ENCODE data around the gene OGFOD1. TPM values are rescaled to one million over a fixed set of nuclear protein-coding genes. Genes with fewer than 3 reads are reported as not detected.
"Not testable (repeated sequence)": the region's sequence is repeated elsewhere in the genome, so short reads cannot be mapped to it uniquely, and the experiment has no call there.

OGFOD1 gene
- total and polyA plus RNA-seq, 5 donors from 2014 or later = 22.7 to 96.4 (median 82.8) TPM

DNA sequence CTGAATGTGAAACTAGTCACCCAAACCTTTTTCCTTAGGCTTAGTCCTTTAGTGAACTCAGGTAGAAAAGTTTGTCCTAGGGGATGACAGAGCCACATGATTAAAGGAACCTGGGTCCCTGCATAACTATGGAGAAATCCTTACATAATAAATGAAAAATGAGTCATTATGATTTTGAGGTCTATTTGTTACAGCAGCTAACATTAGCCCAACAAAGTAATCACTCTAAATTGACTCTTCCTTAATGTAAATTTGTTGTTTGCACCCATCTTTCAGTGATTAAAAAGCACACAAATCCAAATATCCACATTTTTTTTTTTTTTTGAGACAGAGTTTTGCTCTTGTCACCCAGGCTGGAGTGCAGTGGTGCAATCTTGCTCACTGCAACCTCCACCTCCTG lies 32.0 kb downstream of the OGFOD1 start:
- Histone ChIP-seq H3K4me1 (ENCODE audit: control insufficient read depth, insufficient read depth, low read length, poor library complexity, severe bottlenecking) (no peaks in the 10 kb centered on the region), H3K27ac (ENCODE audit: insufficient read depth, low read length, poor library complexity, severe bottlenecking) (no peak overlapping the region), H3K36me3 (ENCODE audit: control insufficient read depth, insufficient read depth, low read length) (peaks cover 53% of the 10 kb centered on the region), H3K4me3 (ENCODE audit: low read depth, low read length) (no peak overlapping the region), H3K27me3 (ENCODE audit: control insufficient read depth, insufficient read depth, low read length) (no peaks in the 10 kb centered on the region), H3K9me3 (ENCODE audit: control insufficient read depth in 2 of 2, low read length in 2 of 2) (no peaks in the 10 kb centered on the region)
- ATAC-seq (ENCODE audit: low read depth in 2 of 2) = no peak
- Mint-ChIP-seq H3K27ac (no peak overlapping the region), H3K9me3 (no peaks in the 10 kb centered on the region), H3K4me3 (no peak overlapping the region), H3K27me3 (no peaks in the 10 kb centered on the region), H3K36me3 (peaks cover 34% of the 10 kb centered on the region), H3K4me1 (peaks cover 0 to 5% (median 0%) of the 10 kb centered on the region in 4 donors)
- DNase-seq = no peak

DNA sequence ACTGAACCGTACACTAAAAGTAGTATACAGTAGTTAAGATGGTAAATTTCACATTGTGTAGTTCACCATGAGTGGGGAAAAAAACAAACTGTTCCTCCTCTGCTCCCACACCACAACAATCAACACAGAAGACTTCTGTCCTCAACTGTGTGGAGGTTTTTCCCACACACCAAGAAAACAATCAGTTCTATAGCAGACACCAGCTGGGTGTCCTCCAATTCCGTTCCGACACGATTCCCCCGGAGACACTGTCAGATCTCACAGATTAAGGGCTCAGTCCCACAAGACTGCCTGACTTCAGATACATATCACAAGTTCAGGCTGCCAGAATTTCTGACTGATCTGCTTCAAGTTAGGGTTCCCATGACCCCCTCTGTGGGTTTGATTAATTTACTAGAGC lies 36.7 kb downstream of the OGFOD1 start:
- Histone ChIP-seq H3K27ac (ENCODE audit: insufficient read depth, low read length, poor library complexity, severe bottlenecking) (no peak overlapping the region), H3K9me3 (ENCODE audit: control insufficient read depth in 2 of 2, low read length in 2 of 2) (no peaks in the 10 kb centered on the region), H3K27me3 (ENCODE audit: control insufficient read depth, insufficient read depth, low read length) (no peaks in the 10 kb centered on the region), H3K4me3 (ENCODE audit: low read depth, low read length) (no peak overlapping the region), H3K4me1 (ENCODE audit: control insufficient read depth, insufficient read depth, low read length, poor library complexity, severe bottlenecking) (no peaks in the 10 kb centered on the region), H3K36me3 (ENCODE audit: control insufficient read depth, insufficient read depth, low read length) (peaks cover 28% of the 10 kb centered on the region)
- H3K4me3 Mint-ChIP-seq = no peak overlapping the region
- H3K4me1 Mint-ChIP-seq = peaks cover 0 to 5% (median 0%) of the 10 kb centered on the region in 4 donors
- no peaks in the 10 kb centered on the region for H3K27me3 Mint-ChIP-seq
- ATAC-seq (ENCODE audit: low read depth in 2 of 2) (no peak), DNase-seq (no peak)
- H3K9me3 Mint-ChIP-seq = no peaks in the 10 kb centered on the region
- peaks cover 24% of the 10 kb centered on the region for H3K36me3 Mint-ChIP-seq
- peak overlapping the region in 1 of 3 donors; percentile 52 for H3K27ac Mint-ChIP-seq

DNA sequence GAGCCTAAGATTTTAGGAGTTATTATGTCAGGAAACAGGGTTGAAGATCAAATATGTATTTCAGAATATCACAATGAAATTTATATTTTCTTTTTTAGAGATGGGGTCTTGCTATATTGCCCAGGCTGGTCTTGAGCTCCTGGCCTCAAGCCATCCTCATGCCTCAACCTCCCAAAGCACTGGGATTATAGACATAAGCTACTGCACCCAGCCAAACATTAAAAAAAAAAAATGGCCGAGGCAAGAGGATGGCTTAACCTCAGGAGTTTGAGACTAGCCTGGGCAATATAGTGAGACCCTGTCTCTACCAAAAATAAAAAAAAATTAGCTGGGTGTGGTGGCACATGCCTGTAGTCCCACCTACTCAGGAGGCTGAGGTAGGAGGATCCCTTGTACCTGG lies 37.5 kb downstream of the OGFOD1 start:
- DNase-seq, H3K4me1 Mint-ChIP-seq: not testable (repeated sequence)
- peaks cover 29% of the 10 kb centered on the region for H3K36me3 Mint-ChIP-seq

DNA sequence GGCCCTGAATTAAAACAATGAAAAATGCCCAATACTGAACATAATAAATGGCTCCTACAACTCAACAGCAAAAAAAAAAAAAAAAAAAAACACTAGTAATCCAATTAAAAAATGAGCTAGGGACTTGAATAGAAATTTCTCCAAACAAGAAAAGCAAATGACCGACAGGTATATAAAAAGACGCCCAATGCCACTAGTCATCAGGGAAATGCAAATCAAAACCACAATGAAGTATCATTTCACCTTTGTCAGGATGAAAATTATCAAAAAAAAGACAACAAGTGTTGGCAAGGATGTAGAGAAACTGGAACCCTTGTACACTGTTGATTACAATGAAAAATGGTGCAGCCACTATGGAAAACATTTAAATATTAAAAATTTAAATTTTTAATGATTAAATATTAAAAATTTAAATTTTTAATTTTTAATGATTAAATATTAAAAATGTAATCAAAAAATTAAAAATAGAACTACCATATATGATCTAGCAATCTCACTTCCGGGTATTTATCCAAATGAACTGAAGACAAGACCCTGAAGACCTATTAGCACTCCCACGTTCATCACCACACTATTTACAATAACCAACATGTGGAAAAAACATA lies 40.4 kb downstream of the OGFOD1 start:
- DNase-seq (no peak), ATAC-seq (ENCODE audit: low read depth in 2 of 2) (no peak)
- H3K9me3 Mint-ChIP-seq = no peaks in the 10 kb centered on the region
- no peaks in the 10 kb centered on the region for H3K9me3 ChIP-seq (ENCODE audit: control insufficient read depth in 2 of 2, low read length in 2 of 2)
- H3K27ac Mint-ChIP-seq = no peak overlapping the region
- H3K4me1 Mint-ChIP-seq = peaks cover 0 to 5% (median 0%) of the 10 kb centered on the region in 4 donors
- H3K27me3 ChIP-seq (ENCODE audit: control insufficient read depth, insufficient read depth, low read length) = no peaks in the 10 kb centered on the region
- H3K27ac ChIP-seq (ENCODE audit: insufficient read depth, low read length, poor library complexity, severe bottlenecking) = no peak overlapping the region
- H3K36me3 ChIP-seq (ENCODE audit: control insufficient read depth, insufficient read depth, low read length) = peaks cover 22% of the 10 kb centered on the region
- H3K4me3 Mint-ChIP-seq = no peak overlapping the region
- no peaks in the 10 kb centered on the region for H3K27me3 Mint-ChIP-seq
- H3K36me3 Mint-ChIP-seq = peaks cover 34% of the 10 kb centered on the region
- H3K4me3 ChIP-seq (ENCODE audit: low read depth, low read length) = no peak overlapping the region
- H3K4me1 ChIP-seq (ENCODE audit: control insufficient read depth, insufficient read depth, low read length, poor library complexity, severe bottlenecking) = no peaks in the 10 kb centered on the region

More for the DNA sequence above, 37.5 kb downstream of the OGFOD1 start:
- not testable (repeated sequence) for H3K9me3 ChIP-seq (ENCODE audit: control insufficient read depth in 2 of 2, low read length in 2 of 2); ATAC-seq (ENCODE audit: low read depth in 2 of 2); H3K4me3 ChIP-seq (ENCODE audit: low read depth, low read length); H3K27ac ChIP-seq (ENCODE audit: insufficient read depth, low read length, poor library complexity, severe bottlenecking); H3K27me3 ChIP-seq (ENCODE audit: control insufficient read depth, insufficient read depth, low read length); H3K27ac Mint-ChIP-seq; H3K4me3 Mint-ChIP-seq; H3K4me1 ChIP-seq (ENCODE audit: control insufficient read depth, insufficient read depth, low read length, poor library complexity, severe bottlenecking); H3K9me3 Mint-ChIP-seq; H3K27me3 Mint-ChIP-seq
- H3K36me3 ChIP-seq (ENCODE audit: control insufficient read depth, insufficient read depth, low read length) = peaks cover 19% of the 10 kb centered on the region

DNA sequence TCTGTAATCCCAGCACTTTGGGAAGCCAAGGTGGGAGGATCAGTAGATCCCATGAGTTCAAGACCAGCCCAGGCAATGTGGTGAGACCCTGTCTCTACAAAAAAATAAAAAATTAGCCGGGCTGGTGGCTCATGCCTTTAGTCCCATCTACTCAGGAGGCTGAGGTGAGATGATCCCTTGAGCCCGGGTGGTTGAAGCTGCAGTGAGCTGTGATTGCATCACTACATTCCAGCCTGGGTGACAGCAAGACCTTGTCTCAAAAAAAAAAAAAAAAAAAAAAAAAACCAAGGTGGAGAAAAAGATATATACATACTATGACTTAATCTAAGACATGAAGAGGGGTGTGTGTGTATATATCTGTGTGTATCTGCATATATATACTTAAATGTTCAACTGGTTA lies 41.8 kb downstream of the OGFOD1 start:
- ATAC-seq (ENCODE audit: low read depth in 2 of 2) = no peak
- Histone ChIP-seq H3K27ac (ENCODE audit: insufficient read depth, low read length, poor library complexity, severe bottlenecking) (no peak overlapping the region), H3K36me3 (ENCODE audit: control insufficient read depth, insufficient read depth, low read length) (peaks cover 35% of the 10 kb centered on the region), H3K27me3 (ENCODE audit: control insufficient read depth, insufficient read depth, low read length) (no peaks in the 10 kb centered on the region), H3K4me3 (ENCODE audit: low read depth, low read length) (no peak overlapping the region), H3K9me3 (ENCODE audit: control insufficient read depth in 2 of 2, low read length in 2 of 2) (no peaks in the 10 kb centered on the region), H3K4me1 (ENCODE audit: control insufficient read depth, insufficient read depth, low read length, poor library complexity, severe bottlenecking) (no peaks in the 10 kb centered on the region)
- no peaks in the 10 kb centered on the region for H3K27me3 Mint-ChIP-seq
- no peak overlapping the region for H3K27ac Mint-ChIP-seq
- H3K9me3 Mint-ChIP-seq = no peaks in the 10 kb centered on the region
- no peak for DNase-seq
- H3K4me3 Mint-ChIP-seq = no peak overlapping the region
- H3K4me1 Mint-ChIP-seq = peaks cover 0 to 8% (median 0%) of the 10 kb centered on the region in 4 donors
- H3K36me3 Mint-ChIP-seq = peaks cover 46% of the 10 kb centered on the region

DNA sequence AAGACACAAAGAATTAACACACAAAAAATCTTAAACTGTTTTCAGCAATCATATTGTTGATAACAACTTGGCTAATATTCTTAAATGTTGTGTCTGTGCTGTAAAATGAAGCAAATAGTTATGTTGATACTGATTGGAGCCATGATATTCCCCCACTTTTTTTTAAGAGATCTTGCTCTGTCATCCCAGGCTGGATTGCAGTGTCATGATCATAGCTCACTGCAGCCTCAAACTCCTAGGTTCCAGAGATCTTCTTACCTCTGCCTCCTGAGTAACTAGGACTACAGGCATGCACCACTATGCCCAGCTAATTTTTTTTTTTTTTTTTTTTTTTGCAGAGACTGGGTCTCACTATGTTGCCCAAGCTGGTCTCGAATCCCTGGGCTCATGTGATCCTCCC lies 42.5 kb downstream of the OGFOD1 start:
- Mint-ChIP-seq H3K27ac (no peak overlapping the region), H3K4me1 (peaks cover 0 to 8% (median 0%) of the 10 kb centered on the region in 4 donors), H3K36me3 (peaks cover 52% of the 10 kb centered on the region), H3K27me3 (no peaks in the 10 kb centered on the region), H3K9me3 (no peaks in the 10 kb centered on the region), H3K4me3 (no peak overlapping the region)
- Histone ChIP-seq H3K9me3 (ENCODE audit: control insufficient read depth in 2 of 2, low read length in 2 of 2) (no peaks in the 10 kb centered on the region), H3K27ac (ENCODE audit: insufficient read depth, low read length, poor library complexity, severe bottlenecking) (no peak overlapping the region), H3K4me3 (ENCODE audit: low read depth, low read length) (no peak overlapping the region), H3K36me3 (ENCODE audit: control insufficient read depth, insufficient read depth, low read length) (peaks cover 42% of the 10 kb centered on the region), H3K4me1 (ENCODE audit: control insufficient read depth, insufficient read depth, low read length, poor library complexity, severe bottlenecking) (no peaks in the 10 kb centered on the region), H3K27me3 (ENCODE audit: control insufficient read depth, insufficient read depth, low read length) (no peaks in the 10 kb centered on the region)
- ATAC-seq (ENCODE audit: low read depth in 2 of 2) (no peak), DNase-seq (no peak)

DNA sequence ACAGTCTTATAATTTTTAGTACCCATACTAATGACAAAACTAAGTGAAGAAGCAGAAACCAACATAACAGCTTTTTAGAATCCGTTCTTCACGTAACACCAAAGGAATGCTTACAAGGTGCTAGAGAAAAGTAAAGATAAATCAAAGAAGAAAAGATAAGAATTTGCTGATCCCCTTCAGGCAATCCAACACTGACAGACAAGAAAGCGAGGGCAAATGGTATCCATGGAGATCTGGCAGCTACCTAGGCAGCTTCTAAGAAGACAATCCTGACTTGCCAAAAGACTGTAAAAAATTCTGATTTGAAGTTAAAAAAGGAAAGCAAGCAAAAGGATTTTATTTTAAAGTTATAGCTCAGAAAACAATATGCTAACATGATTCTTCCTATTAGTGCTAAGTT lies 53.8 kb downstream of the OGFOD1 start:
- Mint-ChIP-seq H3K27me3 (no peaks in the 10 kb centered on the region), H3K9me3 (no peaks in the 10 kb centered on the region), H3K27ac (no peak overlapping the region), H3K4me3 (no peak overlapping the region), H3K36me3 (peaks cover 43% of the 10 kb centered on the region), H3K4me1 (peaks cover 0 to 9% (median under 1%) of the 10 kb centered on the region in 4 donors)
- ATAC-seq (ENCODE audit: low read depth in 2 of 2) = no peak
- no peaks in the 10 kb centered on the region for H3K4me1 ChIP-seq (ENCODE audit: control insufficient read depth, insufficient read depth, low read length, poor library complexity, severe bottlenecking)
- no peak for DNase-seq
- H3K4me3 ChIP-seq (ENCODE audit: low read depth, low read length) = no peak overlapping the region
- peaks cover 84% of the 10 kb centered on the region for H3K36me3 ChIP-seq (ENCODE audit: control insufficient read depth, insufficient read depth, low read length)
- no peak overlapping the region for H3K27ac ChIP-seq (ENCODE audit: insufficient read depth, low read length, poor library complexity, severe bottlenecking)
- no peaks in the 10 kb centered on the region for H3K9me3 ChIP-seq (ENCODE audit: control insufficient read depth in 2 of 2, low read length in 2 of 2)
- H3K27me3 ChIP-seq (ENCODE audit: control insufficient read depth, insufficient read depth, low read length) = no peaks in the 10 kb centered on the region

DNA sequence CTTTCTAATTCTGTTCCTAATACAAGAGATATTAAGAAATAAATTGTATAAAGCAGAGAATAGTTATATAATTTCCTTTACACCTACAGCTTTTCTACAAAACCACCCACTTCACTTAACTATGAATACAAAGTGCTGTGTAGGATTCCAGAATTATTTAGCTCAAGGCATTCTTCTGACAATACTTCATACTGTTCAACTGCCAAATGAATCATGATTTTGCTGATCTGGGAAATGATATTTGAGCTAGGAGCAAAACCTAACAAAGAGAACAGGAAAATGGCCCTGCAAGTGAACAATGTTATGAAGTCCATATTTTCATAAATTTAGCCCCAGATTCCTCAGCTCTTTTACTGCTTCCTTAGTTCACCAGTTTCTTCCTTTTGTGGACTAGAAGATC lies 55.6 kb downstream of the OGFOD1 start:
- H3K36me3 Mint-ChIP-seq = peaks cover 54% of the 10 kb centered on the region
- H3K9me3 ChIP-seq (ENCODE audit: control insufficient read depth in 2 of 2, low read length in 2 of 2) = no peaks in the 10 kb centered on the region
- H3K4me3 Mint-ChIP-seq = no peak overlapping the region
- H3K4me1 ChIP-seq (ENCODE audit: control insufficient read depth, insufficient read depth, low read length, poor library complexity, severe bottlenecking) = no peaks in the 10 kb centered on the region
- peaks cover 84% of the 10 kb centered on the region for H3K36me3 ChIP-seq (ENCODE audit: control insufficient read depth, insufficient read depth, low read length)
- no peak for ATAC-seq (ENCODE audit: low read depth in 2 of 2)
- no peak overlapping the region for H3K4me3 ChIP-seq (ENCODE audit: low read depth, low read length)
- H3K27ac Mint-ChIP-seq = no peak overlapping the region
- no peaks in the 10 kb centered on the region for H3K27me3 Mint-ChIP-seq
- peaks cover 0 to 9% (median 2%) of the 10 kb centered on the region in 4 donors for H3K4me1 Mint-ChIP-seq
- no peaks in the 10 kb centered on the region for H3K9me3 Mint-ChIP-seq
- DNase-seq = no peak
- no peaks in the 10 kb centered on the region for H3K27me3 ChIP-seq (ENCODE audit: control insufficient read depth, insufficient read depth, low read length)
- H3K27ac ChIP-seq (ENCODE audit: insufficient read depth, low read length, poor library complexity, severe bottlenecking) = no peak overlapping the region

Data from CD4-positive, CD25-positive, alpha-beta regulatory T cell (primary cell).